NCI-H2107 (cell line): Measurements from ENCODE around the gene SLC35F6.
A peak's percentile ranks its signal among the peaks of the same experiment; 100 is the strongest.
"Not testable (repeated sequence)": the region's sequence is repeated elsewhere in the genome, so short reads cannot be mapped to it uniquely, and the experiment has no call there.

Source experiments
- DNase-seq: peaks from one replicate; lab custom pipeline; 2025; lab: John Stamatoyannopoulos, UW

The SLC35F6 gene

GRCh38 chr2:26730549-26731344 is 33.3 kb upstream of the SLC35F6 start:
- no peak for DNase-seq

DNA sequence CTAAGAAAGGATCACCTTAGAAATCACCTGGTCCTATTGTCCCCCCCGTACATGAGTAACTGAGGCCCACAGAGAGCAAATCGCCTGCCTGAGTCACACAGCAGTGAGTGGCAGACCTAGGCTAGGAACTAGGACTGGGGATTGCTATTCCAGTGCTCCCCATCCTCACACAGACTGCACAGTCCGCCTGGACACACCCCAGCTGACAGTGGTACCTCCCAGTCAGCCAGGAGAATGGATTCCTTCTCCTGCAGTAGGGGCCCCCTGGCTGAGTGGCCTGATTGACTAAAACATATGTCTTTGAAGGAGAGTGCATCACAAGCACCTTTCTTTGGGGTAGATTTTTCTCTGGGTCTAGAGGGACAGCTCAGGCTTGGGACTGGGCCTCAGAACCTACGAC is 32.4 kb upstream of the SLC35F6 start:
- DNase-seq = no peak

- DNase-seq = no peak
These were observed 31.6 kb upstream of the SLC35F6 start for GRCh38 chr2:26732446-26732845.

DNA sequence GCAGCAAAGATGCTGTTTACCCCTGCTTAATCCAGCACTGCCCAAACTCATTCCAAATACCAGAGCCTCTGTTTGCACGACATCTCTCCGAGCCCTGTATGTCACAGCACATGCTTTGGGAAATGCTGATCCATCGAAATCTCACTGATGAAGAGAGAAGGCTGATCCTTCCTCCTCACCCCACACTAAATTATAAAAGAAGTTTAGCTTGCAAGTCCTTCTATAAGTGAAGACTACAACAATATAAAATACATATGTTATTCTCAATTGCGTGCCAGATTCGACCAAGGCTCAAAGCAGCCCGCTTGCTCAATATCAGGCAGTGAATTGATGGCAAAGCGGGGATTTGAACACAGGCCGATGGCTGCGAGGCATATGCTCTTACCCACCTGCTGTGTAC is 30.7 kb upstream of the SLC35F6 start:
- DNase-seq = no peak

- no peak for DNase-seq
These were observed 29.0 kb upstream of the SLC35F6 start for GRCh38 chr2:26735097-26735496.

GRCh38 chr2:26735883-26736588 is 28.0 kb upstream of the SLC35F6 start:
- no peak for DNase-seq

GRCh38 chr2:26737221-26737620 is 26.9 kb upstream of the SLC35F6 start:
- DNase-seq = no peak

DNA sequence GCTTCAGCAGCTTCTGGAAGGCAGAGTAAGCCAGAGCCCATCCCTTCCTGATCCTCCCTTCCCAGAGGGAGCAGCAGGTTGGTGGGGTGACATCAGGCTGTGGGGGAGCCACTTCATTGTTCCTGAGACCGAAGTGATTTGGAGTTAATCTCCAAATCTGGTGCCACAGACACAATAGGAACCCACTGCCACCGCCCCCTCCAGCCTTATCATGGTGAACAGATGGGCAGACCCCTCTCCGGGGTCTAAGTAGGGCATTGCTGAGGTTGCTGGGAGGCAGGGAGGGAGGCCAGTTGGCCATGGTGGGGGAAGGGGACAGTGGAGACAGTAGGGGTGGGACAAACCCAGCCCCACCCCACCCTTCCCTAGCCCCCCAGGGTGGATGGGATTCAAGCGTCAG is 25.6 kb upstream of the SLC35F6 start:
- DNase-seq = no peak

- DNase-seq = no peak
These were observed 24.6 kb upstream of the SLC35F6 start for GRCh38 chr2:26739514-26739913.

- no peak for DNase-seq
These were observed 23.7 kb upstream of the SLC35F6 start for GRCh38 chr2:26740346-26740745.

DNA sequence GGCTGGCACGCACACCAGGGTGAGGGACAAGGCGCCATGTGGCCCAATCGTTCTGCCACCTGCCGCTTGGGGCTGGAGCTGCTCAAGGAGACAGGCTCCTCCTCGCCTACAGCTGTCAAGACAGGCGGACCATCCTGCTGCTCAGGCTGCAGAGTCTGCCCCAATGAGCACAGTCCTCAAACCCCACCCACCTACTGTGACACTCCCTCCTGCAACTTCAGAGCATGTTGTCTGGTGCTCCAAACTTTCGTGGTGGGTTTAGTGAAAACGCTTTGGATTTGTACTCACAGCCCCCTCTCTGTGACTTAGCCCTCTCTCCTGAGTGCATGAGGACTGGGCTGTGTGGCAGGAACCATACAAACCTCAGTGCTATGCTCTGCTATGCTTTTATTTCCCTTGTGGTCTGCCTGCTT is 23.2 kb upstream of the SLC35F6 start:
- no peak for DNase-seq

- no peak for DNase-seq
These were observed 21.9 kb upstream of the SLC35F6 start for GRCh38 chr2:26742048-26742770.

DNA sequence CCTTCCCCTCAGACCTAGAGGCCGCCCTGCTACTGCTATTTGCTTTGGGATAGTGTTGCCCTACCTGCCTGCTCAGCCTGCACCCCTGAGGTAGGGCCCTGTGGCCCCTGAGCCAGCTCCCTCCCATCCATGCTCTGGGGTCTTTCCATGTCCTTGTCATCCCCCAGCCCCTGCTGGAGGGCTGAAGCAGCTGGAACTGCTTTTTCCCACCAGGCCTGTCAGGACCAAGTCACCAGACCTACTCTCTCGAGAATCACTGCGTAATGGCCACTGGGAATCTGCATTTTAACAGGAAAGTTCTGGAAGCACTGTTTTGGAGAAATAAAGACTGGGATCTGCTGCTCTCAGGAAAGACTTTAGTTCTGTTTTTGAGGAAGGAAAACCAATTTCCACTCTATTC is 20.2 kb upstream of the SLC35F6 start:
- no peak for DNase-seq

DNA sequence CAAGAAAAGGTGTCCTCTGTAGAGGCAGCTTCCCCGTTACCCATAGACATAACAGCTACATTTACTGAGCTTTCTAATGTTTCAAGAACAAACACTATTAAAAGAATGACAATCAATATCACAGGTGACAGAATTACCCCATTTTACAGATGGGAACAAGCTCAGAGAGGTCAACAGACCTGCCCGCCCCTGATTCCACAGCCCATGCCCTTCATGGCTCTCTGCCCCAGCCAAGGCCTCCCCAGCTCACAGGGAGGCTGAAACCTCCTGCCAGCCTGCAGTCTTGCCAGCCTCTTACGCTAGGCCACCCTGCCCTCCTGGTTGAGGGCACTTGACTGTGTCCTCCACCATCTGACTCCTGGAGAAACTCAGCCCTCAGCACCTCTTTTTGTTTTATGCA is 19.1 kb upstream of the SLC35F6 start:
- no peak for DNase-seq

DNA sequence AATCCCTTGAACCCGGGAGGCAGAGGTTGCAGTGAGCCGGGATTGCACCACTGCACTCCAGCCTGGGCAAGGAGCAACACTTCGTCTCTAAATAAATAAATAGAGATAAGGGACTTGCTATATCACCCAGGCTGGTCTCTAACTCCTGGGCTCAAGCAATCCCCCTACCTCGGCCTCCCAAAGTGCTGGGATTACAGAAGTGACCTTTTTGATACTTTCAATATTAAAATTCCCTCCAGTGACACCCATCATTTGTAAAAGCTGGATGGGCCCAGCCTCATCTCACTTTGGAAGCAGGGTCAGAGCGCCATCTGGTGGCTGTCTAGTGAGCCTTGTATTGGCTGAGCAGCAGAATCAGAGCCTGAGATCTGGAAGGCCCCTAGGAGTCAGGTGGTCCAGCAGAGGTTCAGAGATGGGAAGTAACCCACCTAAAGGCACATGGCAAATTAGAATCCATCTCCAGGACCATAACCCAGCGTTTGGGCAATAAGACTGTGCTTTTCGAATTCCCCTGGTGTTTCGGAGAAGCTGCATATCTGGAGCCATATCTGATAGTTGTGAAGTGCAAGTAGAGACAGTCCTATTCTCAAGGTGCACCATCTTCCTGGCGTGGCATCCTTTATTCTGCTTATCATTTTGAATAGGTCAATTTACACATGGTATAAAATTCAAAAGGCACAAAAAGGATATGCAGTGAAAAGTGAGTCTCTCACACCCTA is 18.3 kb upstream of the SLC35F6 start:
- DNase-seq = peak; percentile 49

GRCh38 chr2:26746934-26747333 is 17.1 kb upstream of the SLC35F6 start:
- DNase-seq = no peak

- not testable (repeated sequence) for DNase-seq
These were observed 14.2 kb upstream of the SLC35F6 start for GRCh38 chr2:26749787-26750420.

DNA sequence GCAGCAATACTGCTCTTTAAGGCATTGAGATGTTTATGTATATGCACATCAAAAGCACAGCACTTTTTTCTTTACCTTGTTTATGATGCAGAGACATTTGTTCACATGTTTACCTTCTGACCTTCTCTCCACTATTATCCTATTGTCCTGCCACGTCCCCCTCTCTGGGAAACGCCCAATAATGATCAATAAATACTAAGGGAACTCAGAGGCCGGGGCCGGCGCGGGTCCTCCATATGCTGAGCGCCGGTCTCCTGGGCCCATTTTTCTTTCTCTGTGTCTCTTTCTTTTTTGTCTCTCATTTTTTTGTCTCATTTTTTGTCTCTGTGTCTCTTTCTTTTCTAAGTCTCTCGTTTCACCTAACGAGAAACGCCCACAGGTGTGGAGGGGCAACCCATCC is 13.6 kb upstream of the SLC35F6 start:
- not testable (repeated sequence) for DNase-seq

DNA sequence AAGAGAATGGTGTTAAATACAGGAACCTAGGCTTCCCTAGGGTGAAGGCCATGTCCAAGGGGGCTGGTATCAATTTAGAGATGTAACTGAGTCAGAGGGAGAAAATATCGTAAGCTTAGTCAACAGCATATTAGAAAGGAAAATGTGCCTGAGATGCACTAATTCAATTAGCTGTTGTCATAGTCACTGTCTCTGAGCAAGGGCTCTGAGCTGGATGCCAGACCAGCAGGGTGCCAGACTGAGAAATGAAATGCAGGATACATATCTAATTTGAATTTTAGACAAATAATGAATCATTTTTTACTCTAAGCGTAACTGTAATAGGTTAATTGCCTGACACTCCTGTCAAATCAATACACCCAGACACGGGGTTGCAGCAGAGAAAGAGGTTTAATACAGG is 11.4 kb upstream of the SLC35F6 start:
- DNase-seq = no peak

DNA sequence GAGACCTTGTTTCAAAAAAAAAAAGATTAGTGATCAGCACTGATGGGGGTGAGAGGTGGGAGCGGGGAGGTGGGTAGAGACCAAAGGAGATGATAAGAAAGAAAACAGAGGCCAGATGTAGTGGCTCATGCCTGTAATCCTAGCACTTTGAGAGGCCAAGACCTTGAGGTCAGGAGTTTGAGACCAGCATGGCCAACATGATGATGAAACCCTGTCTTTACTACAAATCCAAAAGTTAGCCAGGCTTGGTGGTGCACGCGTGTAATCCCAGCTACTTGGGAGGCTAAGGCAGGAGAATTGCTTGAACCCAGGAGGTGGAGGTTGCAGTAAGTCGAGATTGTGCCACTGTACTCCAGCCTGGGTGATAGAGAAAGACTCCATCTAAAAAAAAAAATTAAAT is 9.5 kb upstream of the SLC35F6 start:
- no peak for DNase-seq

GRCh38 chr2:26754972-26755670 is 9.0 kb upstream of the SLC35F6 start:
- DNase-seq = no peak
